Lung (tissue), 12 donors: ENCODE data around the gene OXNAD1. TPM values are rescaled to one million over a fixed set of nuclear protein-coding genes. Genes with fewer than 3 reads are reported as not detected.

Experiments
- ATAC-seq: fragments of 200-7000 bp; cut with Tn5 transposase; one replicate; pipeline ENCODE4 v1.9.1; 2020; ENCODE audit warnings: moderate number of reproducible peaks; ENCODE audit not compliant: insufficient read depth, low FRiP score
- DNase-seq, 3 donors: peaks; one replicate each; pipeline ENCODE4 v3.0.0-alpha.2; 2013 to 2017
- H3K27ac ChIP-seq, 2 donors: one replicate each; pipeline ENCODE4 v1.5.1; 2013; ENCODE audit warnings: mild to moderate bottlenecking in 2 of 2, moderate library complexity in 2 of 2, control low read depth in 1 of 2, inconsistent platforms in 1 of 2, low read depth in 1 of 2, low read length in 1 of 2
- H3K27me3 ChIP-seq, 3 donors: one replicate each; pipeline ENCODE4 v1.5.1; 2013; ENCODE audit warnings: low read length in 2 of 3; ENCODE audit not compliant: control insufficient read depth in 3 of 3, insufficient read depth in 3 of 3
- H3K36me3 ChIP-seq, 4 donors: one replicate each; pipeline ENCODE4 v1.5.1; 2013; ENCODE audit warnings: low read length in 4 of 4, mild to moderate bottlenecking in 1 of 4, moderate library complexity in 1 of 4; ENCODE audit not compliant: control insufficient read depth in 4 of 4, insufficient read depth in 4 of 4
- H3K4me1 ChIP-seq, 5 donors: one replicate each; pipeline ENCODE4 v1.5.1; 2013; ENCODE audit warnings: low read length in 5 of 5, mild to moderate bottlenecking in 2 of 5, moderate library complexity in 1 of 5; ENCODE audit not compliant: control insufficient read depth in 5 of 5, insufficient read depth in 5 of 5
- H3K4me3 ChIP-seq: one replicate; pipeline ENCODE4 v1.5.1; 2013; ENCODE audit warnings: mild to moderate bottlenecking, control low read depth, moderate library complexity
- H3K9ac ChIP-seq, 2 donors: one replicate each; pipeline ENCODE4 v1.5.1; 2013; ENCODE audit warnings: low read length in 2 of 2, control low read depth in 1 of 2; ENCODE audit not compliant: insufficient read depth in 1 of 2
- H3K9me3 ChIP-seq, 4 donors: one replicate each; pipeline ENCODE4 v1.5.1; 2013; ENCODE audit warnings: low read length in 3 of 4, mild to moderate bottlenecking in 1 of 4, moderate library complexity in 1 of 4; ENCODE audit not compliant: control insufficient read depth in 4 of 4, insufficient read depth in 3 of 4
- CTCF ChIP-seq: IDR thresholded peaks from 2 replicates; pipeline ENCODE4 v1.5.1; 2012; ENCODE audit warnings: mild to moderate bottlenecking; ENCODE audit errors: control extremely low read depth, extremely low read depth
- WGBS, 2 donors: extraction: QIAGEN DNeasy Blood & Tissue Kit; methylation state at CpG; one replicate each; pipeline ENCODE4 v1.1.7; 2013; 5-methylcytosine and 5-hydroxymethylcytosine counted together
- polyA plus RNA-seq, 2 donors: library from polyadenylated mRNA; stranded (reverse); fragments of 200-250 nt; gene quantifications; one replicate each; pipeline ENCODE4 v1.2.1, GENCODE V29; 2013
- total RNA-seq, 2 donors: library from RNA; depleted of rRNA in 1 of 2; stranded (reverse); fragments of >200 nt in 1 of 2; gene quantifications; one replicate each; pipeline ENCODE4 v1.2.1, GENCODE V29; 2014 to 2021
- donor health status: control.
- donor health status: control.
- donor health status: Bipolar disorder and iron deficiency.
- donor health status: healthy.
- donor health status: DM: yes; HTN: yes; CAD: no.

Gene OXNAD1
- total and polyA plus RNA-seq, 4 donors, result 4.4 to 23.4 (median 9.4) TPM

GRCh38 chr3:16242177-16242576 is 22.8 kb upstream of the OXNAD1 start:
- no peaks in the 10 kb centered on the region for H3K27me3 ChIP-seq
- H3K4me1 ChIP-seq, result peaks cover 0 to 12% (median 7%) of the 10 kb centered on the region in 5 donors
- no peaks in the 10 kb centered on the region for H3K9me3 ChIP-seq
- 96 to 97% methylated on average over 5 of the region's 5 CpGs for WGBS, 2 donors
- H3K9ac ChIP-seq, result no peak overlapping the region
- ATAC-seq (no peak), DNase-seq (no peak)
- no peak overlapping the region for H3K4me3 ChIP-seq
- H3K36me3 ChIP-seq, result no peaks in the 10 kb centered on the region
- no peak for TF ChIP-seq CTCF
- no peak overlapping the region for H3K27ac ChIP-seq

GRCh38 chr3:16243706-16244490 is 21.1 kb upstream of the OXNAD1 start:
- DNase-seq (peak; percentile 21 to 53 (median 35)), ATAC-seq (no peak)
- Histone ChIP-seq H3K4me1 (peaks cover 0 to 12% (median 7%) of the 10 kb centered on the region in 5 donors), H3K9ac (no peak overlapping the region), H3K27me3 (no peaks in the 10 kb centered on the region), H3K36me3 (no peaks in the 10 kb centered on the region), H3K27ac (peak overlapping the region in 1 of 2 donors; percentile 2), H3K4me3 (no peak overlapping the region), H3K9me3 (no peaks in the 10 kb centered on the region)
- WGBS, 2 donors, result 48 to 52% methylated on average over 9 of the region's 9 CpGs
- no peak for TF ChIP-seq CTCF

DNA sequence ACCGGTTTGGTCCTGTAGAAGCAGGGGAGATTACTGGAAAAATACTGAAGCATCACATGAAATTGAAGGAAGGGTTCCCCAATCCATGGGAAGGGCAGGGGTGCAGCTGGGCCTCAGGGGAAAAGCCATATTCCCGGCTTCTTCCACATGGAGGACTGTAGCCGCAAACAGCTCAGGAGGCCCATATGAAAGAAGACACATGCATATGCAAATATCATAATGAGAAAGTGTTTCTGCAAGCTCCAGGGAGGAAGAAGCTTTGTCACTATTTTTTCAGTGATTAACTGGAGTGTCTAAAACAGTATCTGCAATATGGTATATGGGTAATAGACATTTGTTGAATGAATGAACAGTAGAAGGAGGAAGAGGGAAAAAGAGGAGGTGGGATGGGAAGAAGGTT is 19.4 kb upstream of the OXNAD1 start:
- DNase-seq, result no peak
- no peak overlapping the region for H3K27ac ChIP-seq
- H3K27me3 ChIP-seq, result no peaks in the 10 kb centered on the region
- no peak overlapping the region for H3K4me3 ChIP-seq
- no peaks in the 10 kb centered on the region for H3K9me3 ChIP-seq
- H3K4me1 ChIP-seq, result peaks cover 0 to 12% (median 0%) of the 10 kb centered on the region in 5 donors
- no peak for TF ChIP-seq CTCF
- no peaks in the 10 kb centered on the region for H3K36me3 ChIP-seq
- no peak for ATAC-seq
- WGBS, 2 donors, result 95 to 96% methylated on average over 3 of the region's 3 CpGs
- H3K9ac ChIP-seq, result no peak overlapping the region
